Effector CD4-positive, alpha-beta T cell (primary cell): ENCODE data around the gene CTBP2.
"Not testable (repeated sequence)": the region's sequence is repeated elsewhere in the genome, so short reads cannot be mapped to it uniquely, and the experiment has no call there.

ENCODE experiments used
- DNase-seq: peaks from one replicate; pipeline ENCODE4 v3.0.0-alpha.2; 2020

The CTBP2 gene

GRCh38 chr10:125060482-125060825, 99.9 kb downstream of the CTBP2 start:
- DNase-seq, result no peak

- no peak for DNase-seq
Observed at GRCh38 chr10:125060026-125060425, 100.3 kb downstream of the CTBP2 start.

- not testable (repeated sequence) for DNase-seq
Observed at GRCh38 chr10:125059348-125059747, 101.0 kb downstream of the CTBP2 start.

GRCh38 chr10:125057158-125058001, 103.0 kb downstream of the CTBP2 start:
- DNase-seq, result no peak

GRCh38 chr10:125056161-125057132, 103.9 kb downstream of the CTBP2 start:
- no peak for DNase-seq

GRCh38 chr10:125055446-125055845, 104.9 kb downstream of the CTBP2 start:
- no peak for DNase-seq

GRCh38 chr10:125054669-125055268, 105.6 kb downstream of the CTBP2 start:
- DNase-seq, result no peak

GRCh38 chr10:125054216-125054615, 106.1 kb downstream of the CTBP2 start:
- DNase-seq, result no peak

- no peak for DNase-seq
Observed at GRCh38 chr10:125052146-125052545, 108.2 kb downstream of the CTBP2 start.

GRCh38 chr10:125050383-125050782, 110.0 kb downstream of the CTBP2 start:
- no peak for DNase-seq

GRCh38 chr10:125049216-125049881, 111.0 kb downstream of the CTBP2 start:
- no peak for DNase-seq

GRCh38 chr10:125048094-125048864, 112.1 kb downstream of the CTBP2 start:
- no peak for DNase-seq

- DNase-seq, result no peak
Observed at GRCh38 chr10:125043841-125044658, 116.3 kb downstream of the CTBP2 start.

- DNase-seq, result no peak
Observed at GRCh38 chr10:125041856-125042506, 118.4 kb downstream of the CTBP2 start.

GRCh38 chr10:125039354-125039769, 121.0 kb downstream of the CTBP2 start:
- no peak for DNase-seq

GRCh38 chr10:125038637-125039036, 121.7 kb downstream of the CTBP2 start:
- no peak for DNase-seq

GRCh38 chr10:125037145-125037877, 123.1 kb downstream of the CTBP2 start:
- DNase-seq, result no peak

GRCh38 chr10:125035588-125036295, 124.6 kb downstream of the CTBP2 start:
- DNase-seq, result no peak

- no peak for DNase-seq
Observed at GRCh38 chr10:125035136-125035535, 125.2 kb downstream of the CTBP2 start.
